NB4 (cell line): Measurements from ENCODE around the gene TNNC1.

Experiments used
- CTCF ChIP-seq: IDR thresholded peaks from one replicate; pipeline ENCODE4 v1.5.1; 2012; ENCODE audit warnings: low read depth, low read length
- MAX ChIP-seq: IDR thresholded peaks from 2 replicates; pipeline ENCODE4 v1.6.1; 2011; ENCODE audit warnings: low read depth, low read length
- POLR2A ChIP-seq: IDR thresholded peaks from 2 replicates; pipeline ENCODE4 v1.6.1; 2011; ENCODE audit warnings: mild to moderate bottlenecking; ENCODE audit not compliant: insufficient read length; ENCODE audit errors: extremely low read depth

GRCh38 chr3:52488746-52489145, 34.9 kb upstream of the TNNC1 start:
- TF ChIP-seq CTCF (no peak), POLR2A (no peak), MAX (no peak)
